HG03342 (cell line): ENCODE data around the gene MT1E.

Source experiments
- ATAC-seq: cut with Tn5 transposase; IDR thresholded peaks from one replicate; pipeline ENCODE4 v1.9.1; 2021; ENCODE audit warnings: mild to moderate bottlenecking, moderate library complexity; ENCODE audit not compliant: unreplicated experiment

MT1E gene

DNA sequence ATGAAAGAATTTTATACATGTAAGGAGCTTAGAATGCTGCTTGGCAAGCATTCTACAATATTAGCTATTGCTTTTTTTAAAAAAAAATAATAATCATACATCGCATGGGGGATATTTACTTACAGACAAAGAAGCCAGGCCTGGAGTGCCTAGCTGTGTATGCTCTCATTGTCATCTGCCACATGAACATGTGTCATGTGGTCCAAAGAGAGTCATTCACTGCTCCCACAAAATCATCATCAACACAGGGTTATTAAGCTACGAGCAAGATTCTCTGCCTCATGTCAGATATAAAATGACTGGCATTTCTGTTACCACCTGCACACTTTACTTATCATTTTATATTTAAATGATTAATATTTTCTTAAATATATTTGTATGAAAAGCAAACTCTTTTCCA, 1.9 kb upstream of the MT1E start:
- ATAC-seq: no peak

- no peak for ATAC-seq
These were observed 518 bp downstream of the MT1E start for GRCh38 chr16:56625943-56626654.

GRCh38 chr16:56626685-56627084, 1.1 kb downstream of the MT1E start:
- no peak for ATAC-seq

GRCh38 chr16:56628486-56629350, 3.1 kb downstream of the MT1E start:
- ATAC-seq: no peak

DNA sequence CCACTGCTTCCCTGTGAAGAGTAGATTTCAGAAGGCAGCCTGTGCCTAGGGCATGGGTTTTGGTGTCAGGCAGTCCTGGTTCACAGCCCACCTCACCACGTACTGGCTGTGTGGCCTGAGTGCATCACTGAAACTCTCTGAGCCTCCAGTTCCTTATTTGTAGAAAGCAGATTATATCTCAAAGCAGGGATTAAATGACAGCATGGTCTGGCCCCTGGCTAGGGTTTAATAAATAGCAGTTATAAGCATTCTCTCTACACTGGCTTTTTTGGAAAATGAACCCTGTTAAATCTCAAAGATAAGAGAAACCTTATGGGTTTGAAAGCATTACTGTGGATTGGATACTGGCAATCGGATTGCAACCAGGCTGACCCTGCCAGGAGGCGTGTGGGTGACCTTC, 4.0 kb downstream of the MT1E start:
- ATAC-seq: no peak

- peak; percentile 83 for ATAC-seq
These were observed 4.6 kb downstream of the MT1E start for GRCh38 chr16:56630134-56630533.

- no peak for ATAC-seq
These were observed 5.6 kb downstream of the MT1E start for GRCh38 chr16:56631197-56631596.

DNA sequence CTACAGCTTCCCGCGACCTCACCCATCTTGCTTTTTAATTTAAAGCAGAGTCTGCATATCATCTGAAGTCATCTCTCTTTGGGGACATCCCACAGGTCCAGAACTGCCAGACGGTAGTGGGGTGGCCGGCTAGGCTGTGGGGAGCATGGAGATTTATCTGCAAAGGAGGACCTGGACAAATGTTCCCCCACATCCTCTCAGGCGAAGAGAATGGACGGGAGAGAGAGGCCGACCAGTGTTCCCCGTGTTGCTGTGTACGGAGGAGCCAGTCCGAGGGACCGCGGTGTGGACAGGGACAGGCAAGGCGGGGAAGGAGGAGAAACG, 6.2 kb downstream of the MT1E start:
- ATAC-seq: no peak

GRCh38 chr16:56632156-56632847, 6.7 kb downstream of the MT1E start, which contains the start of gene MT1M:
TSS of gene MT1M (plus strand) at chr16:56632659. CDS start at chr16:56632732, 73 bp downstream.
- ATAC-seq: no peak

GRCh38 chr16:56632848-56633365, 7.3 kb downstream of the MT1E start:
- ATAC-seq: no peak

DNA sequence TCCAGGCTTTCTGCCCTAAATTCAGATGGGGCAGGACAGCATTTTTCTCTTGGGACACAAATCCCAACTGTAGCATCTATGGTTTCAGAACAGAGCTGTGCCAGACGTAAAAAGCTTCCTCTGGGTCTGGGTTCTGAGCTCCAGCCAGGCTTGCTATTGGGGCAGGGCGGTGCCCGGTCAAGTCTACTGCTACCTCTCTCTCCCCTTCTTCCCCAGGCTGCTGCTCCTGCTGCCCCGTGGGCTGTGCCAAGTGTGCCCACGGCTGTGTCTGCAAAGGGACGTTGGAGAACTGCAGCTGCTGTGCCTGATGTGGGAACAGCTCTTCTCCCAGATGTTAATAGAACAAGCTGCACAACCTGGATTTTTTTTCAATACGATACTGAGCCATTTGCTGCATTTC, 8.0 kb downstream of the MT1E start:
- no peak for ATAC-seq

GRCh38 chr16:56634715-56635440, 9.3 kb downstream of the MT1E start:
- no peak for ATAC-seq

GRCh38 chr16:56635441-56635967, 9.9 kb downstream of the MT1E start:
- no peak for ATAC-seq

GRCh38 chr16:56636616-56637413, 11.2 kb downstream of the MT1E start:
- ATAC-seq: no peak

GRCh38 chr16:56637814-56638750, 12.5 kb downstream of the MT1E start, which contains the start of gene MT1A:
TSS of gene MT1A (plus strand) at chr16:56638666. CDS start at chr16:56638739, 73 bp downstream.
- no peak for ATAC-seq

DNA sequence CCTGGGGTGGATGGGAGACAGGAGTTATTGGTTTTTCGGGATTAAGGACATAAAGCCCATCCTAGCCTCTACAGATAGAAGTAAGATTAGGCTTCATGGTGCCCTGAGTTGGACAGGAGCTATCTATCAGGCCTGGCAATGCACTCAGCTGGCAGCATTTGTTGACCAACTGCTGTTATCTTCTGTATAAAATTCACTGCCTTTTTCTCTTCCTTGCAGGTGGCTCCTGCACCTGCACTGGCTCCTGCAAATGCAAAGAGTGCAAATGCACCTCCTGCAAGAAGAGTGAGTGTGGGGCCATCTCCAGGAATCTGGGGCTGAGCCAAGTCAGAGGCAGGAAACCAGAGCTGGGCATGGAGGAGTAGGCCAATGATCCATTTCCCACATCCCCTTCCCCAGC, 13.5 kb downstream of the MT1E start:
- ATAC-seq: no peak

DNA sequence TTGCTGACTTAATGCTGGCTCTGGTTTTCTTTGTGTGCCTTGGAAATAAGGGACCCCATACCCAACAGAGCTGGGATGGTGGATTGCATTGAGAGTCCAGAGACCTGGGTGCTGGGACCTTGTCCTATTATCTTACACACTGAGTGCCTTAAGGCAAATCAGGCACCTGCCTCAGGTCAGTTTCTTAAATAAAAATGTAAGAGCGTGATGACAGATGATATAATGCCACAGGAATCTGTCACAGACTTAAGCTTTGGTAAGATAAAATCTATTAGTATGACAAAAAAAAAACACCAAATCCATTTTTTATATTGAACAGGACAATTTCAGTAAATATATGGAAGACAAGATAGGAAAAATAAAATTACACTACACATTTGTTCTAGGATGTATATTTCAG, 14.5 kb downstream of the MT1E start:
- ATAC-seq: no peak

DNA sequence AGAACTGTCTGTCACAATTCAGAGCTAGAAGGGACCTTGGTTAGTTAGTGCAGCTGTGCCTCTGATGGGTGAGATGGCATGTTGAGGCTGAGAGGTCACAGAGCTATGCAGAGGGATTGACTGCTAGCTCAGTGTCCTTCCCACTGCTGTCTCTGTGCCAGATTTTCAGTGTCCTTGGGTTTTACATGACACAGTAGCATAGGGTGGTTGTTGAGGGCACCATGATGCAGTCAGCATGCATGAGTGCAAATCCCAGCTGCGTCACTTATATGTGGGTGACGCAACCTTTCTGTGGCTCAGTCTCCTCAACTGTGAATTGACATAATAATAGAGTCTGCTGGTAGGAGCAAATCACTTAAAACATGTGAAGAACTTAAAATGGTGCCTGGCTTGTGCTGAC, 15.6 kb downstream of the MT1E start:
- ATAC-seq: no peak
